ENCODE measurements around the gene ZNF217. TPM values are rescaled to one million over a fixed set of nuclear protein-coding genes. Genes with fewer than 3 reads are reported as not detected.
"Not testable (repeated sequence)": the region's sequence is repeated elsewhere in the genome, so short reads cannot be mapped to it uniquely, and the experiment has no call there.

ZNF217 gene
- total and polyA plus RNA-seq, 2 of the 8 experiments (the other 6 are each of a cell fraction or from before 2014, with no cell fraction given): 15.3 to 87.9 TPM

GRCh38 chr20:53628758-53629157, 35.1 kb upstream of the ZNF217 start:
- H3K9ac ChIP-seq (replicated peaks in 1 of 4; ENCODE audit: extremely low read depth in 1 of 4, low read depth in 3 of 4, low read length in 3 of 4); H3K4ac ChIP-seq (replicated peaks; ENCODE audit: insufficient read length, low read depth, low read length); H3K18ac ChIP-seq (ENCODE audit: extremely low read depth, low read length); H4K20me1 ChIP-seq (replicated peaks in 1 of 2; ENCODE audit: control insufficient read depth in 1 of 2, insufficient read depth in 2 of 2, low read length in 2 of 2); DNase-seq (ENCODE audit: low read depth in 1 of 2, low spot score in 2 of 2); H3K79me1 ChIP-seq (ENCODE audit: low read depth, low read length); H3K36me3 ChIP-seq (ENCODE audit: control insufficient read depth in 2 of 4, insufficient read depth in 4 of 4, low read length in 3 of 4); H2BK120ac ChIP-seq (replicated peaks; ENCODE audit: low read depth, low read length); CTCF ChIA-PET (ENCODE audit: partially characterized antibody); H3K4me1 ChIP-seq (replicated peaks in 1 of 4; ENCODE audit: control insufficient read depth in 3 of 4, insufficient read depth in 4 of 4, low read length in 3 of 4); H3K4me2 ChIP-seq (ENCODE audit: insufficient read depth in 1 of 2, low read depth in 2 of 2, low read length in 2 of 2); H4K5ac ChIP-seq (ENCODE audit: insufficient read length, low read depth, low read length); FAIRE-seq; H2BK5ac ChIP-seq (ENCODE audit: low read depth, low read length); H3K79me2 ChIP-seq (ENCODE audit: control insufficient read depth in 1 of 2, insufficient read depth in 2 of 2, low read length in 2 of 2); H3K27me3 ChIP-seq (replicated peaks in 1 of 4; ENCODE audit: control insufficient read depth in 3 of 4, extremely low read depth in 1 of 4, insufficient read depth in 3 of 4, low read length in 3 of 4); H3K4me3 ChIP-seq (ENCODE audit: extremely low read depth in 1 of 4, insufficient read depth in 2 of 4, low read depth in 3 of 4, low read length in 4 of 4); H2BK20ac ChIP-seq (ENCODE audit: low read length); H2BK12ac ChIP-seq (ENCODE audit: low read depth, low read length); H4K8ac ChIP-seq (ENCODE audit: extremely low read depth, insufficient read depth, low read length); H2BK15ac ChIP-seq (ENCODE audit: low read length); H3K9me3 ChIP-seq (ENCODE audit: insufficient read depth in 2 of 2, low read depth in 1 of 2, low read length in 1 of 2); H2AFZ ChIP-seq (ENCODE audit: low read length); POLR2A ChIA-PET (ENCODE audit: partially characterized antibody); H2AK5ac ChIP-seq (ENCODE audit: low read depth, low read length); H3K27ac ChIP-seq (ENCODE audit: low read depth, low read length); H4K91ac ChIP-seq (replicated peaks; ENCODE audit: insufficient read length, low read length); H3K14ac ChIP-seq (ENCODE audit: insufficient read length); H3K23me2 ChIP-seq (ENCODE audit: low read depth, low read length); H3K23ac ChIP-seq (ENCODE audit: insufficient read length); H3K56ac ChIP-seq (replicated peaks; ENCODE audit: insufficient read length, low read depth, low read length): not testable (repeated sequence)
- WGBS, 2 experiments (ENCODE audit: extremely low coverage in 1 of 2, insufficient coverage in 1 of 2, insufficient read length in 1 of 2, insufficient replicate concordance in 2 of 2, low coverage in 1 of 2, low lambda C conversion rate in 2 of 2, missing lambda C conversion rate in 1 of 2): 100% methylated on average over 4 of the region's 6 CpGs; no CpG with 5 or more reads in 1 of the 2 experiments

Data from H1 (cell line).